LNCAP (cell line): ENCODE measurements around the gene PLA2G4A.

Experiments
- TF ChIP-seq, protein P1 (sequence below): fragments of 450-650 bp; IDR thresholded peaks from 2 replicates; pipeline ENCODE4 v1.5.1; 2017; ENCODE audit warnings: mild to moderate bottlenecking

PLA2G4A gene

DNA sequence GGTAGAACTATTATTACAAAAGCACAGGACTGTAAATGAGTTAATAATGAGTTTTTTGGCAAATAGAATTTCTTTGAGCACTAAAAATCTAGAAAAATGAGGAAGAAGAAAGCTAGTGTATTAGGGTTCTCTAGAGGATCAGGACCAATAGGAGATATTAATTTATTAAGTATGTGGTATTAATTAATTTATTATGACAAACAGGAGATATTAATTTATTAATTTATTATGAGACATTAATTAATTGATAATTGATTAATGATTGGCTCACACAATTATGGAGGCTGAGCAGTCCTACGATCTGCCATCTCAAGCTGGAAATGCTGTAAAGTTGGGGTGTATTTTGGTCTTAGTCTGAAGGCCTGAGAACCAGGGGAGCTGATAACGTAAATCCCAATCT is 31.2 kb downstream of the PLA2G4A start:
- TF ChIP-seq, protein P1, sequence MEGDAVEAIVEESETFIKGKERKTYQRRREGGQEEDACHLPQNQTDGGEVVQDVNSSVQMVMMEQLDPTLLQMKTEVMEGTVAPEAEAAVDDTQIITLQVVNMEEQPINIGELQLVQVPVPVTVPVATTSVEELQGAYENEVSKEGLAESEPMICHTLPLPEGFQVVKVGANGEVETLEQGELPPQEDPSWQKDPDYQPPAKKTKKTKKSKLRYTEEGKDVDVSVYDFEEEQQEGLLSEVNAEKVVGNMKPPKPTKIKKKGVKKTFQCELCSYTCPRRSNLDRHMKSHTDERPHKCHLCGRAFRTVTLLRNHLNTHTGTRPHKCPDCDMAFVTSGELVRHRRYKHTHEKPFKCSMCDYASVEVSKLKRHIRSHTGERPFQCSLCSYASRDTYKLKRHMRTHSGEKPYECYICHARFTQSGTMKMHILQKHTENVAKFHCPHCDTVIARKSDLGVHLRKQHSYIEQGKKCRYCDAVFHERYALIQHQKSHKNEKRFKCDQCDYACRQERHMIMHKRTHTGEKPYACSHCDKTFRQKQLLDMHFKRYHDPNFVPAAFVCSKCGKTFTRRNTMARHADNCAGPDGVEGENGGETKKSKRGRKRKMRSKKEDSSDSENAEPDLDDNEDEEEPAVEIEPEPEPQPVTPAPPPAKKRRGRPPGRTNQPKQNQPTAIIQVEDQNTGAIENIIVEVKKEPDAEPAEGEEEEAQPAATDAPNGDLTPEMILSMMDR: no peak

DNA sequence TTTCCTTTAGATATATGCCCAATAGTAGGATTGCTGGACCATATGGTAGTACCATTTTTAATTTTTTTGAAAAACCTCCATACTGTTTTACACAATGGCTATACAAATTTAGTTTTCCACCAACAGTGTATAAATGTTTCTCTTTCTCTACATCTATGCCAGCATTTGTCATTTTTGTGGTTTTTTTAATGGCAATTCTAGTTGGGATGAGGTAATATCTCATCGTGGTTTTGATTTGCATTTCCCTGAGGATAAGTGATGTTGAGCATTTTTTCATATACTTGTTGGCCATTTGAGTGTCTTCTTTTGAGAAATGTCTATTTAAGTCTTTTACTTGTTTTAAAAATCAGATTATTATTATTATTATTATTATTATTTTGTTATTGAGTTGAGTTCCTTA is 35.5 kb downstream of the PLA2G4A start:
- TF ChIP-seq, protein P1: no peak

GRCh38 chr1:186865253-186865652 is 36.5 kb downstream of the PLA2G4A start:
- TF ChIP-seq, protein P1: no peak

GRCh38 chr1:186865857-186866256 is 37.1 kb downstream of the PLA2G4A start:
- TF ChIP-seq, protein P1: no peak

DNA sequence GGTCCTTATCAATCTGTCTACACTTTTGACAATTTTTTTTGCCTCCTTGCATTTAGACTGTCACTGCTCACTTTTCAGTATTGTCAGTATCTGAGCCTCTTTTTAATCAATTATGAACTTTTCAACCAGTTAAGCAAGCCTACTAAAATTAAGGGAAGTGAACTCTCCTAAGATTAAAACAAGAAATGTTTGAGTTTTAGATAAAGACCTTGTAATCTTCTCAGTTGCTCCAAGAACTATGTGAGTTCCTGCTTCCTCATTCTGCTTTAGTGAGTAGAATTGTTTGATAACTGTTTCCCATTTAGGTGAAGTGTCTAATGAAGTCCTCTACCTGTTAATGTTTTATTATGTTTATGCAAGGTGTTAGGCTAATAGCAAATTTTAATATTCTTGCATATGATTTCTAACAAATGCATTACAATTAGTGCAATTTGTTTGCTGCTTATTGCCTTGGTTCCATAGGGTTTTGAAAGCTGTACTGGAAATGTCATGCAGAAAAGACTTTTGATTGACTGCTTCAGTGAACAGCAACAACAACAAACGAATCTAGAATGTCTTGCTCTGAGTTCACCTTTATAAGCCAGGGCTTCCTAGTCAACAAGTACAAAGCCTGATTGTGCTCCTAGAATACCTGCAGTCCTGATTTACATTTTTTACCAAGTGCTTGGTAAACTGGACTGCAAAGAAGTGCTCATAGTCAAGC is 40.9 kb downstream of the PLA2G4A start:
- TF ChIP-seq, protein P1: no peak

GRCh38 chr1:186871784-186872183 is 43.0 kb downstream of the PLA2G4A start:
- TF ChIP-seq, protein P1: no peak

DNA sequence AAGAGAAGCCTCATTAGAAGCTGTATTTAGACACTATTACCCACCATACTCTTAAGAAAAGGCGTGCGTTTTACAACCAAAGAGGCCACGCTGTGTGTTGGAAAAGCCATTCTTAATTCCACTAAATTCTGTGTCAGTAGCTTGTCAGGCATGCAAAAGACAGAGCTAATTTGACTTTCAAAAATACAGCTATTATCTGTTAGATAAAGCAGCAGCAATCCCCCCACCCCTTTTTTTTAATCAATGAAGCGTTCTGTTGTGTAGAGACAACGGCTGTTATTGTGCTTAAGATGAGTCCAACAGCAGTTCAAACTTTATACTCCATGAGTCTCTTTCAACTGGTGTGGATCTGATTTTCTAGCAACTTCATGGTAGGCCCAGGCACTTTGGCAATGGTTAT is 43.5 kb downstream of the PLA2G4A start:
- TF ChIP-seq, protein P1: no peak

DNA sequence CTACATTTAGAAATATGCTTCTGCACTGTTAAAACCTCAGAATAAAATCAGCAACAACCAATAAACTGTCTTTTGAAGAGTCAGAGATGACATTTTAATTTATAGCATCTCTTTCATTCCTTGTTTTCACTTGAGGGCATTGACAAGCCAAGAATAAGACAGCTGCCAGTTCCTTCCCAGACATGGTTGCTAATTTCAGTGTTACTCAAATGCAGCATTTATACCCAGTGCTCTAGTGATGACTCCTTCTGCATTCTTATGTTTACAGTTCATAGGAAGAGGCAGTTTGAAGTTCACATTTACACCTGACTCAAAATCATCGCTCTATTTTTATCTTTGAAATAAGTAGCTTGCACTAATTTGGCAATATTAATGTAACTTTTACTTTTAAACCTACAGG is 44.9 kb downstream of the PLA2G4A start:
- TF ChIP-seq, protein P1: no peak
